GM18520 (cell line): ENCODE measurements around the gene HDLBP.
"Not testable (repeated sequence)": the region's sequence is repeated elsewhere in the genome, so short reads cannot be mapped to it uniquely, and the experiment has no call there.

Experiments used
- ATAC-seq: cut with Tn5 transposase; IDR thresholded peaks from one replicate; pipeline ENCODE4 v1.9.1; 2021; ENCODE audit not compliant: unreplicated experiment

HDLBP gene

GRCh38 chr2:241198381-241199279 lies 116.8 kb downstream of the HDLBP start:
- no peak for ATAC-seq

- ATAC-seq: no peak
Measured at GRCh38 chr2:241197947-241198346, 117.5 kb downstream of the HDLBP start.

GRCh38 chr2:241197246-241197645 lies 118.2 kb downstream of the HDLBP start:
- ATAC-seq: not testable (repeated sequence)

- ATAC-seq: no peak
Measured at GRCh38 chr2:241195506-241196130, 119.9 kb downstream of the HDLBP start.

GRCh38 chr2:241194811-241195210 lies 120.7 kb downstream of the HDLBP start:
- ATAC-seq: no peak

GRCh38 chr2:241193271-241193670 lies 122.2 kb downstream of the HDLBP start:
- ATAC-seq: no peak

- no peak for ATAC-seq
Measured at GRCh38 chr2:241191081-241191480, 124.4 kb downstream of the HDLBP start.

- no peak for ATAC-seq
Measured at GRCh38 chr2:241190291-241190981, 125.0 kb downstream of the HDLBP start.

GRCh38 chr2:241189856-241190201 lies 125.6 kb downstream of the HDLBP start:
- ATAC-seq: no peak

GRCh38 chr2:241189093-241189855 lies 126.2 kb downstream of the HDLBP start:
- ATAC-seq: no peak

GRCh38 chr2:241188361-241189092 lies 126.9 kb downstream of the HDLBP start, which contains the start of gene ANO7:
ANO7 (plus strand) TSS chr2:241188677; CDS start chr2:241190064, 1,387 bp downstream.
- no peak for ATAC-seq

- no peak for ATAC-seq
Measured at GRCh38 chr2:241187918-241188234, 127.6 kb downstream of the HDLBP start.

GRCh38 chr2:241187101-241187917 lies 128.2 kb downstream of the HDLBP start:
- ATAC-seq: no peak

- ATAC-seq: no peak
Measured at GRCh38 chr2:241185961-241186360, 129.5 kb downstream of the HDLBP start.

- no peak for ATAC-seq
Measured at GRCh38 chr2:241184901-241185300, 130.6 kb downstream of the HDLBP start.

- no peak for ATAC-seq
Measured at GRCh38 chr2:241183221-241183620, 132.3 kb downstream of the HDLBP start.

- ATAC-seq: no peak
Measured at GRCh38 chr2:241182531-241183133, 132.8 kb downstream of the HDLBP start.

GRCh38 chr2:241182126-241182525 lies 133.3 kb downstream of the HDLBP start:
- no peak for ATAC-seq

- no peak for ATAC-seq
Measured at GRCh38 chr2:241180495-241180894, 135.0 kb downstream of the HDLBP start.
